Measurements from ENCODE around the gene TUBAL3. TPM values are rescaled to one million over a fixed set of nuclear protein-coding genes. Genes with fewer than 3 reads are reported as not detected.

The TUBAL3 gene
- total RNA-seq, 1 experiment from 2014 or later = 0.98 TPM

DNA sequence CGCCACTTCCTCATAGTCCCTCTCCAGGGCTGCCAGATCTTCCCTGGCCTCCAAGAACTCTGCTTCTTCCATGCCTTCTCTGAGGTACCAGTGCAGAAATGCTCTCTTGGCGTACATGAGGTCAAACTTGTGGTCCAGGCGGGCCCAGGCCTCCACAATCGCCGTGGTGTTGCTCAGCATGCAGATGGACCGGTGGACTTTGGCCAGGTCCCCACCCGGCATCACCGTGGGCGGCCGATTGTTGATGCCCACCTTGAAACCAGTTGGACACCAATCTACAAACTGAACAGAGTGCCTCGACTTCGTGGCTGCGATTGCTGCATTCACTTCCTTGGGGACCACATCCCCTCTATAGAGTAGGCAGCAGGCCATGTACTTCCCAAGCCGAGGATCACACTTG, 11.1 kb downstream of the TUBAL3 start:
- TF ChIP-seq EGR1 (IDR thresholded peaks at IDR 0.05; ENCODE audit: low read depth) (no peak), RAD21 (IDR thresholded peaks at IDR 0.05; ENCODE audit: low read depth) (no peak), ZFX (IDR thresholded peaks at IDR 0.05) (no peak), CEBPB (IDR thresholded peaks at IDR 0.05; ENCODE audit: low read depth) (no peak), JUND (IDR thresholded peaks at IDR 0.05) (no peak), TCF7L2 (IDR thresholded peaks at IDR 0.05; ENCODE audit: borderline replicate concordance, extremely low read depth, insufficient read depth, insufficient read length) (no peak), FOSL1 (IDR thresholded peaks at IDR 0.05; ENCODE audit: low read depth) (no peak), ZNF274 (IDR thresholded peaks at IDR 0.05; ENCODE audit: low read depth, low read length) (no peak), YY1 (IDR thresholded peaks at IDR 0.05; ENCODE audit: extremely low read depth, insufficient replicate concordance, low read depth, low read length) (no peak), SRF (IDR thresholded peaks at IDR 0.05; ENCODE audit: low read depth) (no peak), CBX3 (IDR thresholded peaks at IDR 0.05; ENCODE audit: low read depth) (no peak)
- TF ChIP-seq, protein P1, sequence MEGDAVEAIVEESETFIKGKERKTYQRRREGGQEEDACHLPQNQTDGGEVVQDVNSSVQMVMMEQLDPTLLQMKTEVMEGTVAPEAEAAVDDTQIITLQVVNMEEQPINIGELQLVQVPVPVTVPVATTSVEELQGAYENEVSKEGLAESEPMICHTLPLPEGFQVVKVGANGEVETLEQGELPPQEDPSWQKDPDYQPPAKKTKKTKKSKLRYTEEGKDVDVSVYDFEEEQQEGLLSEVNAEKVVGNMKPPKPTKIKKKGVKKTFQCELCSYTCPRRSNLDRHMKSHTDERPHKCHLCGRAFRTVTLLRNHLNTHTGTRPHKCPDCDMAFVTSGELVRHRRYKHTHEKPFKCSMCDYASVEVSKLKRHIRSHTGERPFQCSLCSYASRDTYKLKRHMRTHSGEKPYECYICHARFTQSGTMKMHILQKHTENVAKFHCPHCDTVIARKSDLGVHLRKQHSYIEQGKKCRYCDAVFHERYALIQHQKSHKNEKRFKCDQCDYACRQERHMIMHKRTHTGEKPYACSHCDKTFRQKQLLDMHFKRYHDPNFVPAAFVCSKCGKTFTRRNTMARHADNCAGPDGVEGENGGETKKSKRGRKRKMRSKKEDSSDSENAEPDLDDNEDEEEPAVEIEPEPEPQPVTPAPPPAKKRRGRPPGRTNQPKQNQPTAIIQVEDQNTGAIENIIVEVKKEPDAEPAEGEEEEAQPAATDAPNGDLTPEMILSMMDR (IDR thresholded peaks at IDR 0.05 in 2 of 3, conservative IDR thresholded peaks at IDR 0.05 in 1 of 3; ENCODE audit: borderline replicate concordance in 1 of 3, insufficient read depth in 1 of 3, low read depth in 2 of 3, low read length in 2 of 3) = no peak
- TF ChIP-seq, protein P2, sequence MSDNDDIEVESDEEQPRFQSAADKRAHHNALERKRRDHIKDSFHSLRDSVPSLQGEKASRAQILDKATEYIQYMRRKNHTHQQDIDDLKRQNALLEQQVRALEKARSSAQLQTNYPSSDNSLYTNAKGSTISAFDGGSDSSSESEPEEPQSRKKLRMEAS (IDR thresholded peaks at IDR 0.05) = no peak
- no TSS peak for BruUV-seq (replicated peaks)
- H3K9me2 ChIP-seq (ENCODE audit: insufficient read depth) = no peaks in the 10 kb centered on the region
- peaks cover 11 to 16% of the 10 kb centered on the region in 2 experiments; a peak in 3 of 4 replicates for H3K9me3 ChIP-seq (ENCODE audit: control insufficient read depth in 1 of 2, insufficient read depth in 1 of 2, low read depth in 1 of 2, low read length in 2 of 2)
- intact Hi-C loops (cut with micrococcal nuclease) = no loop called here
- DNase-seq (ENCODE audit: low read depth, low spot score) (no peak), ATAC-seq (no peak)
- no peaks in the 10 kb centered on the region for H3K36me3 ChIP-seq (ENCODE audit: control insufficient read depth in 1 of 2, insufficient read depth in 2 of 2, low read length in 2 of 2)
- ChIA-PET CTCF (no interaction called here), POLR2A (no interaction called here), RAD21 (ENCODE audit: low non-redundant PET in 1 of 2, low total read pairs in 2 of 2, uncharacterized antibody in 2 of 2, unreplicated experiment in 2 of 2) (no interaction called here)
- no peaks in the 10 kb centered on the region for H3K4me1 ChIP-seq (ENCODE audit: control insufficient read depth in 1 of 2, insufficient read depth in 2 of 2, low read length in 2 of 2)
- no peak overlapping the region for H2AFZ ChIP-seq (ENCODE audit: low read depth, low read length, poor library complexity, severe bottlenecking)
- H3K79me2 ChIP-seq (ENCODE audit: insufficient read depth, low read length) = no peaks in the 10 kb centered on the region
- no peak overlapping the region for H3K27ac ChIP-seq (ENCODE audit: low read depth, low read length)
- H3K4me2 ChIP-seq (ENCODE audit: low read length) = no peak overlapping the region
- H4K20me1 ChIP-seq (ENCODE audit: insufficient read depth) = no peaks in the 10 kb centered on the region
- no peaks in the 10 kb centered on the region for H3K27me3 ChIP-seq (ENCODE audit: insufficient read depth, low read length)
- H3K9ac ChIP-seq (ENCODE audit: low read length) = no peak overlapping the region
- H3K4me3 ChIP-seq (replicated peaks in 1 of 2; ENCODE audit: low read depth in 1 of 2, low read length in 2 of 2) = no peak overlapping the region

All from HCT116 (cell line).